H1 (cell line): Measurements from ENCODE around the gene DOCK6. TPM values are rescaled to one million over a fixed set of nuclear protein-coding genes. Genes with fewer than 3 reads are reported as not detected.

ENCODE experiments used
- CTCF ChIA-PET: fragments of 300-600 bp; sonication (Branson Sonifier 250); formaldehyde crosslinking; loops from one replicate; lab custom pipeline; 2021; ENCODE audit not compliant: partially characterized antibody; lab: Charles Lee
- POLR2A ChIA-PET: fragments of 300-600 bp; sonication (Branson Sonifier 250); formaldehyde crosslinking; loops from one replicate; lab custom pipeline; 2021; ENCODE audit warnings: inconsistent platforms; ENCODE audit not compliant: partially characterized antibody; lab: Charles Lee
- DNase-seq, 2 experiments: peaks; one replicate each; pipeline versions ENCODE4 v3.0.0 to v3.0.0-alpha.2; 2010 to 2022; ENCODE audit warnings: low spot score in 2 of 2, low read depth in 1 of 2, mixed read lengths in 1 of 2
- FAIRE-seq: peaks from 2 replicates; lab custom pipeline; 2011; peaks lifted over from hg19 to GRCh38; lab: Jason Lieb, UNC
- H2AFZ ChIP-seq: 2 replicates; pipeline ENCODE4 v1.8.1; 2012; ENCODE audit warnings: low read length, inconsistent platforms
- H2AK5ac ChIP-seq: 2 replicates; pipeline ENCODE4 v1.6.1; 2013; ENCODE audit warnings: low read depth, low read length
- H2BK120ac ChIP-seq: replicated peaks from 2 replicates; pipeline ENCODE3; 2013; ENCODE audit warnings: low read depth, low read length, inconsistent platforms
- H2BK12ac ChIP-seq: 2 replicates; pipeline ENCODE4 v1.6.1; 2013; ENCODE audit warnings: low read depth, low read length
- H2BK15ac ChIP-seq: 2 replicates; pipeline ENCODE4 v1.6.1; 2013; ENCODE audit warnings: low read length
- H2BK20ac ChIP-seq: 2 replicates; pipeline ENCODE4 v1.6.1; 2013; ENCODE audit warnings: low read length
- H2BK5ac ChIP-seq: 2 replicates; pipeline ENCODE4 v1.6.1; 2013; ENCODE audit warnings: low read depth, low read length
- H3K14ac ChIP-seq: 2 replicates; pipeline ENCODE4 v1.6.1; 2013; ENCODE audit warnings: inconsistent platforms; ENCODE audit not compliant: insufficient read length
- H3K18ac ChIP-seq: 2 replicates; pipeline ENCODE4 v1.6.1; 2013; ENCODE audit warnings: low read length; ENCODE audit errors: extremely low read depth
- H3K23ac ChIP-seq: 2 replicates; pipeline ENCODE4 v1.6.1; 2013; ENCODE audit warnings: inconsistent platforms; ENCODE audit not compliant: insufficient read length
- H3K23me2 ChIP-seq: 2 replicates; pipeline ENCODE4 v1.6.1; 2013; ENCODE audit warnings: low read depth, low read length
- H3K27ac ChIP-seq: 2 replicates; pipeline ENCODE4 v1.6.1; 2011; ENCODE audit warnings: low read depth, low read length, inconsistent platforms
- H3K27me3 ChIP-seq, 4 experiments: replicated peaks in 1 of 4; 1 replicate in 1 of 4; 2 replicates in 3 of 4; pipeline versions ENCODE4 v1.6.1 to v1.8.1; 2011 to 2013; ENCODE audit warnings: low read length in 3 of 4, mild to moderate bottlenecking in 3 of 4, inconsistent platforms in 2 of 4, mixed read lengths in 2 of 4, moderate library complexity in 1 of 4; ENCODE audit not compliant: control insufficient read depth in 3 of 4, insufficient read depth in 3 of 4; ENCODE audit errors: extremely low read depth in 1 of 4
- H3K36me3 ChIP-seq, 4 experiments: 2 replicates each; pipeline versions ENCODE4 v1.6.1 to v1.8.1; 2011 to 2013; ENCODE audit warnings: mild to moderate bottlenecking in 4 of 4, low read length in 3 of 4, moderate library complexity in 2 of 4, control low read depth in 1 of 4, inconsistent platforms in 1 of 4; ENCODE audit not compliant: insufficient read depth in 4 of 4, control insufficient read depth in 2 of 4
- H3K4ac ChIP-seq: replicated peaks from 2 replicates; pipeline ENCODE3; 2013; ENCODE audit warnings: low read length, low read depth, mixed read lengths, inconsistent platforms; ENCODE audit not compliant: insufficient read length
- H3K4me1 ChIP-seq, 4 experiments: replicated peaks in 1 of 4; 1 replicate in 1 of 4; 2 replicates in 3 of 4; pipeline versions ENCODE4 v1.6.1 to v1.8.1; 2011 to 2013; ENCODE audit warnings: low read length in 3 of 4, inconsistent platforms in 2 of 4, mixed read lengths in 1 of 4; ENCODE audit not compliant: insufficient read depth in 4 of 4, control insufficient read depth in 3 of 4
- H3K4me2 ChIP-seq, 2 experiments: 2 replicates each; pipeline versions ENCODE4 v1.6.1 to v1.8.1; 2011 to 2013; ENCODE audit warnings: low read depth in 2 of 2, low read length in 2 of 2, control low read depth in 1 of 2, inconsistent platforms in 1 of 2, mild to moderate bottlenecking in 1 of 2; ENCODE audit not compliant: insufficient read depth in 1 of 2
- H3K4me3 ChIP-seq, 4 experiments: fragments of 200-600, 300-600 bp in 1 of 4; sonication (generic), shearing (Covaris generic), sonication (Bioruptor Twin) in 1 of 4; 2 replicates each; pipeline versions ENCODE4 v1.5.1 to v1.8.1; 2011 to 2016; ENCODE audit warnings: low read length in 4 of 4, low read depth in 3 of 4, control low read depth in 2 of 4, inconsistent platforms in 2 of 4, mild to moderate bottlenecking in 2 of 4, mixed read lengths in 1 of 4, moderate library complexity in 1 of 4; ENCODE audit not compliant: insufficient read depth in 2 of 4; ENCODE audit errors: extremely low read depth in 1 of 4
- H3K56ac ChIP-seq: replicated peaks from 2 replicates; pipeline ENCODE3; 2013; ENCODE audit warnings: low read depth, mild to moderate bottlenecking, mixed read lengths, low read length, inconsistent platforms; ENCODE audit not compliant: insufficient read length
- H3K79me1 ChIP-seq: 2 replicates; pipeline ENCODE4 v1.6.1; 2013; ENCODE audit warnings: low read depth, low read length, control low read depth
- H3K79me2 ChIP-seq, 2 experiments: 2 replicates each; pipeline versions ENCODE4 v1.6.1 to v1.8.1; 2012 to 2013; ENCODE audit warnings: low read length in 2 of 2, mild to moderate bottlenecking in 2 of 2, inconsistent platforms in 1 of 2; ENCODE audit not compliant: insufficient read depth in 2 of 2, control insufficient read depth in 1 of 2
- H3K9ac ChIP-seq, 4 experiments: replicated peaks in 1 of 4; 1 replicate in 1 of 4; 2 replicates in 3 of 4; pipeline versions ENCODE4 v1.6.1 to v1.8.1; 2011 to 2013; ENCODE audit warnings: low read depth in 3 of 4, low read length in 3 of 4, control low read depth in 2 of 4, mild to moderate bottlenecking in 2 of 4, moderate library complexity in 2 of 4, inconsistent platforms in 1 of 4; ENCODE audit errors: extremely low read depth in 1 of 4
- H3K9me3 ChIP-seq, 2 experiments: 2 replicates each; pipeline versions ENCODE4 v1.6.1 to v1.8.1; 2012 to 2013; ENCODE audit warnings: mild to moderate bottlenecking in 2 of 2, moderate library complexity in 2 of 2, control low read depth in 1 of 2, inconsistent platforms in 1 of 2, low read depth in 1 of 2, low read length in 1 of 2, mixed read lengths in 1 of 2; ENCODE audit not compliant: insufficient read depth in 2 of 2
- H4K20me1 ChIP-seq, 2 experiments: replicated peaks in 1 of 2; 2 replicates each; pipeline versions ENCODE3 to v1.8.1; 2011 to 2013; ENCODE audit warnings: inconsistent platforms in 2 of 2, low read length in 2 of 2, mild to moderate bottlenecking in 1 of 2; ENCODE audit not compliant: insufficient read depth in 2 of 2, control insufficient read depth in 1 of 2
- H4K5ac ChIP-seq: 2 replicates; pipeline ENCODE4 v1.6.1; 2013; ENCODE audit warnings: low read length, low read depth, mixed read lengths, inconsistent platforms; ENCODE audit not compliant: insufficient read length
- H4K8ac ChIP-seq: 2 replicates; pipeline ENCODE4 v1.8.0; 2013; ENCODE audit warnings: mild to moderate bottlenecking, moderate library complexity, low read length, inconsistent platforms; ENCODE audit not compliant: insufficient read depth; ENCODE audit errors: extremely low read depth
- H4K91ac ChIP-seq: replicated peaks from 2 replicates; pipeline ENCODE3; 2013; ENCODE audit warnings: low read length, mixed read lengths, inconsistent platforms; ENCODE audit not compliant: insufficient read length
- RAD21 ChIP-seq, 2 experiments: IDR thresholded peaks in 1 of 2; conservative IDR thresholded peaks in 1 of 2; 2 replicates each; pipeline ENCODE4 v1.6.1; 2011; ENCODE audit warnings: low read depth in 2 of 2, low read length in 2 of 2, improper control_type of control experiment in 1 of 2, inconsistent platforms in 1 of 2, mild to moderate bottlenecking in 1 of 2, moderate library complexity in 1 of 2
- WGBS, 2 experiments: shearing (Covaris generic) in 1 of 2; methylation state at CpG; one replicate each; pipeline versions ENCODE4 v1.1.6 to v1.1.7; 2013 to 2015; ENCODE audit warnings: low lambda C conversion rate in 2 of 2, mixed read lengths in 2 of 2, inconsistent platforms in 1 of 2, low coverage in 1 of 2, missing lambda C conversion rate in 1 of 2; ENCODE audit not compliant: insufficient replicate concordance in 2 of 2, insufficient coverage in 1 of 2, insufficient read length in 1 of 2; ENCODE audit errors: extremely low coverage in 1 of 2, missing lambda C conversion rate in 1 of 2; 5-methylcytosine and 5-hydroxymethylcytosine counted together
- polyA plus RNA-seq, 7 experiments: library from polyadenylated mRNA; depleted of rRNA in 3 of 7; stranded (reverse) in 5 of 7; unstranded in 2 of 7; fragments of >200 nt in 5 of 7; fragments of 200-250 nt in 2 of 7; gene quantifications; 1 replicate in 5 of 7; 2 replicates in 1 of 7; 4 replicates in 1 of 7; pipeline versions ENCODE4 v1.2.1 to v1.2.3, GENCODE V29; 2011 to 2013; ENCODE audit warnings: missing spikeins in 2 of 7, mixed read lengths in 2 of 7
- total RNA-seq: library from RNA; stranded (reverse); fragmentation: NEBNext Ultra II Directional; extraction: Animal tissue kit (Norgen Biotek cat#: 25700); gene quantifications from 2 replicates; pipeline ENCODE4 v1.2.1, GENCODE V29; 2021
- TF ChIP-seq, protein P1 (sequence below), 3 experiments: IDR thresholded peaks; 1 replicate in 2 of 3; 2 replicates in 1 of 3; pipeline versions ENCODE4 v1.5.1 to v1.6.1; 2011; ENCODE audit warnings: low read length in 3 of 3, mild to moderate bottlenecking in 3 of 3, inconsistent platforms in 2 of 3, low read depth in 1 of 3, moderate library complexity in 1 of 3; ENCODE audit not compliant: insufficient read depth in 1 of 3; ENCODE audit errors: control extremely low read depth in 1 of 3
- TF ChIP-seq, protein P2 (sequence below): IDR thresholded peaks from 2 replicates; pipeline ENCODE4 v1.6.1; 2012; ENCODE audit warnings: low read length, inconsistent platforms

The DOCK6 gene
- total and polyA plus RNA-seq, 2 of the 8 experiments (the other 6 are each of a cell fraction or from before 2014, with no cell fraction given) = 25.5 to 54.7 TPM

DNA sequence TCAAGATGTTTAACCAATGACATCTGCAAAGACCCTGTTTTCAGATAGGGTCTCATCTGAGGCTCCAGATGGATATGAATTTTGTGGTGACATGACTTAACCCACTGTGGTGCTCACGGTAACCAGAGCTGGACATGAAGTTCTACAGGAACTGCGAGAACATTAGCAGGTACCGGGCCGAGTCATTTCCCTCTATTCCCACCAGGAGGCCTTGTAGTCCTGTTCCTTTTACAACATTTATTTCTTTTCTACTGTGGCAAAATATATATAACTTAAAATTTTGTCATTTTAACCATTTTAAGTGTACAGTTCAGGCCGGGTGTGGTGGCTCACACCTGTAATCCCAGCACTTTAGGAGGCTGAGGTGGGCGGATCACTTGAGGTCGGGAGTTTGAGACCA is 26.0 kb upstream of the DOCK6 start:
- Histone ChIP-seq H2BK15ac (no peak overlapping the region), H3K27me3 (no peaks in the 10 kb centered on the region), H2BK5ac (no peak overlapping the region), H3K4me1 (no peaks in the 10 kb centered on the region), H4K8ac (no peak overlapping the region), H3K18ac (no peak overlapping the region), H3K56ac (no peak overlapping the region), H3K14ac (no peak overlapping the region), H3K9ac (no peak overlapping the region), H2BK12ac (no peak overlapping the region), H2AK5ac (no peak overlapping the region), H3K4me2 (no peak overlapping the region), H3K23me2 (no peaks in the 10 kb centered on the region; the same call in 1 of the 2 replicates), H3K79me1 (no peaks in the 10 kb centered on the region), H4K5ac (no peak overlapping the region), H2BK120ac (no peak overlapping the region), H3K36me3 (no peaks in the 10 kb centered on the region), H3K27ac (no peak overlapping the region), H3K4me3 (no peak overlapping the region), H2AFZ (no peak overlapping the region), H3K79me2 (no peaks in the 10 kb centered on the region), H4K91ac (no peak overlapping the region), H4K20me1 (no peaks in the 10 kb centered on the region), H3K9me3 (no peaks in the 10 kb centered on the region), H3K4ac (no peak overlapping the region)
- CTCF ChIA-PET = interaction anchor here (0.5 to 1.0 kb wide), 3 partner anchors 16 to 108 kb away, joined by 3 read pairs; no protein-coding TSS in a partner anchor
- FAIRE-seq (no peak), DNase-seq (no peak)
- POLR2A ChIA-PET = no interaction called here
- peak in 1 of 2 experiments; percentile 5; a peak in 1 of 4 replicates for TF ChIP-seq RAD21 (IDR thresholded peaks at IDR 0.05 in 1 of 2, conservative IDR thresholded peaks at IDR 0.05 in 1 of 2; ENCODE audit: low read depth in 2 of 2, low read length in 2 of 2)
- TF ChIP-seq, protein P1, sequence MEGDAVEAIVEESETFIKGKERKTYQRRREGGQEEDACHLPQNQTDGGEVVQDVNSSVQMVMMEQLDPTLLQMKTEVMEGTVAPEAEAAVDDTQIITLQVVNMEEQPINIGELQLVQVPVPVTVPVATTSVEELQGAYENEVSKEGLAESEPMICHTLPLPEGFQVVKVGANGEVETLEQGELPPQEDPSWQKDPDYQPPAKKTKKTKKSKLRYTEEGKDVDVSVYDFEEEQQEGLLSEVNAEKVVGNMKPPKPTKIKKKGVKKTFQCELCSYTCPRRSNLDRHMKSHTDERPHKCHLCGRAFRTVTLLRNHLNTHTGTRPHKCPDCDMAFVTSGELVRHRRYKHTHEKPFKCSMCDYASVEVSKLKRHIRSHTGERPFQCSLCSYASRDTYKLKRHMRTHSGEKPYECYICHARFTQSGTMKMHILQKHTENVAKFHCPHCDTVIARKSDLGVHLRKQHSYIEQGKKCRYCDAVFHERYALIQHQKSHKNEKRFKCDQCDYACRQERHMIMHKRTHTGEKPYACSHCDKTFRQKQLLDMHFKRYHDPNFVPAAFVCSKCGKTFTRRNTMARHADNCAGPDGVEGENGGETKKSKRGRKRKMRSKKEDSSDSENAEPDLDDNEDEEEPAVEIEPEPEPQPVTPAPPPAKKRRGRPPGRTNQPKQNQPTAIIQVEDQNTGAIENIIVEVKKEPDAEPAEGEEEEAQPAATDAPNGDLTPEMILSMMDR (IDR thresholded peaks at IDR 0.05; ENCODE audit: control extremely low read depth in 1 of 3, insufficient read depth in 1 of 3, low read depth in 1 of 3, low read length in 3 of 3) = peak in 2 of 3 experiments; percentile 8 to 26; a peak in 2 of 4 replicates
- TF ChIP-seq, protein P2, sequence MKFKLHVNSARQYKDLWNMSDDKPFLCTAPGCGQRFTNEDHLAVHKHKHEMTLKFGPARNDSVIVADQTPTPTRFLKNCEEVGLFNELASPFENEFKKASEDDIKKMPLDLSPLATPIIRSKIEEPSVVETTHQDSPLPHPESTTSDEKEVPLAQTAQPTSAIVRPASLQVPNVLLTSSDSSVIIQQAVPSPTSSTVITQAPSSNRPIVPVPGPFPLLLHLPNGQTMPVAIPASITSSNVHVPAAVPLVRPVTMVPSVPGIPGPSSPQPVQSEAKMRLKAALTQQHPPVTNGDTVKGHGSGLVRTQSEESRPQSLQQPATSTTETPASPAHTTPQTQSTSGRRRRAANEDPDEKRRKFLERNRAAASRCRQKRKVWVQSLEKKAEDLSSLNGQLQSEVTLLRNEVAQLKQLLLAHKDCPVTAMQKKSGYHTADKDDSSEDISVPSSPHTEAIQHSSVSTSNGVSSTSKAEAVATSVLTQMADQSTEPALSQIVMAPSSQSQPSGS = no peak
- TF ChIP-seq, all 59 proteins: peak for 2
- Histone ChIP-seq H3K23ac (no peak overlapping the region), H2BK20ac (no peak overlapping the region)
- 93% methylated on average over 7 of the region's 7 CpGs; no CpG with 5 or more reads in 1 of the 2 experiments for WGBS, 2 experiments
